SIG-M5 (cell line): Measurements from ENCODE around the gene LIN7C.

Source experiments
- DNase-seq: peaks from one replicate; lab custom pipeline; 2025; lab: John Stamatoyannopoulos, UW

Gene LIN7C

DNA sequence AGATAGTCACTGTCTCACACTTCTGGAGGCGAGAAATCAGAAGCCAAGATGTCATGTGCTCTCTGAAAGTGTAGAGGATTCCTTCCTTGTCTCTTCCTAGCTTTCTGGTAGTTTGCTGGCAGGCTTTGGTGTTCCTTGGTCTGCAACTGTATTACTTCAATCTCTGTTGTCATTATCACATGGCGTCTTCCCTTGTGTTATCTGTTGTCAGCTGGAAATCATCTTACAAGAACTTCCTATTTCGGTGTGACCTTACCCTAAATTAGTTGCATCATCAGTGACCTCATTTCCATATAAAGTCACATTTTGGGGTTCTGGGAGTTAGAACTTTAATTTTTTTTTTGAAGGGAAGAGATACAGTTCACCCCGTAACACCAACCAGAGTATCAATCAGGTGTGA, 3.3 kb upstream of the LIN7C start:
- no peak for DNase-seq

DNA sequence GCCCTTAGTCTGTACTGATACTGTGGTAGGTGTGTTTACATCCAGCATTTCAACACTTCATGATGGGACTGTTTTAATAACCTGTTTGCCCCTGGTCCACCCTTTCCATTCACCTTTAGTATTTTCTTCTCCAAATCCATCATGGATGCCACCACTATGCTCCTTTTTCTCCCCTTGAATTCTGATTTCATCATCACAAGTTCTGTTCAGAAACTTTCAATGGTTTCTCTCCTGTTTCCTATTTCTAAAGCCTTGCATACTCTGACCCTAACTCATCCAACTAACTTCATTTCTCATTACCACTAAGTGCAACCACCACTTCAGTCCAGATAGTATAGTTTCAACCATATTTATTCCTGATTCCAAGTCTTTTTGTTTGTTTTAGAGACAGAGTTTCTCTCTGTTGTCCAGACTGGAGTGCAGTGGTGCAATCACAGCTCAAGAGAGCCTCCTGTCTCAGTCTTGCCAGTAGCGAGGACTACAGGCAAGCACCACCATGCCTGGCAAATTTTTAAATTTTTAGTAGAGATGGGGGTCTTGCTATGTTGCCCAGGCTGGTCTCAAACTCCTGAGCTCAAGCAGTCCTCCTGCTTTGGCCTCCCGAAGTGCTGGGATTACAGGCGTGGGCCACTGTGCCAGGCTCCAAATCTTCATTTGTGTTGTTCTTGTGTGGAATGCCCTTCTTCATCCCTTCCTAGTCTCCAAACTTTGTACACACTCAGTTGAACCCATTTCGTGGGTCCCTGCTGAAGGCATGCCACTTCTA, 1.2 kb upstream of the LIN7C start:
- no peak for DNase-seq

DNA sequence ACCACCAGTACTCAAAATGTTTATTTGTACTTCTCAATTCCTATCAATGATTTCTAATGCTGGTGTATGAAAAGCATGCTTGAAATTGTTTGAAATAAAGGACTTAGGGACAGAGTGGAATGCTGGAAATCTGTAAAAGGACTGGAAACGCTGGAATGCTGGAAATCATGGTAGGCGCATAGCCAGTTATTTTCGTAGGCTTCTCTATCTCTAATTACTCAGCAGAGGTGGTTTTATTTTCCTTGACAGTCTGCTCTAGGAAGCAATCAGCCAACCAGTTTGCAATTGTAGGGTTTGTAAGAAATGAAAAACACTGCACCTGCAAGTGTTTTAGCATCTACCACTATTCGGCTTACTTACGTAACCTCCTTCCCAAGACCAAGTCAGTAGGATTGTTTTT, 788 bp downstream of the LIN7C start:
- DNase-seq = no peak

- DNase-seq = no peak
Measured at GRCh38 chr11:27504205-27504604, 2.4 kb downstream of the LIN7C start.

DNA sequence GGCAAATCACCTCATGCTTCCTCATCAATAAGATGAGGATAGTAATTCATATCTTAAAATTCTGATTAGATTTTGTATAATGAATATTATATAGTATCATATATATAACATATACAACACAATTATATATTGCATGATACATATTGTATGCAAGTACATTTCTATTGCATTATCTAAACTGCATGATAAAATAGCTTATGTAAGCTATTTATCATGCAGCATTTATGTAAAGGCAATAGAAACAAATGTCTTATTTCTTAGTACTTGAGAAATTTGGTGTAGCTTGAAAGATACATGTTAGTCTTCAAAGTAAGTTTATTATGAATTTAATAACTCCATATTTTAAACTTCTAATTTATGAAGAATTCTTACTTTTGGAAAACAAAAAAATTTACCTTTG, 5.5 kb downstream of the LIN7C start:
- DNase-seq = no peak

DNA sequence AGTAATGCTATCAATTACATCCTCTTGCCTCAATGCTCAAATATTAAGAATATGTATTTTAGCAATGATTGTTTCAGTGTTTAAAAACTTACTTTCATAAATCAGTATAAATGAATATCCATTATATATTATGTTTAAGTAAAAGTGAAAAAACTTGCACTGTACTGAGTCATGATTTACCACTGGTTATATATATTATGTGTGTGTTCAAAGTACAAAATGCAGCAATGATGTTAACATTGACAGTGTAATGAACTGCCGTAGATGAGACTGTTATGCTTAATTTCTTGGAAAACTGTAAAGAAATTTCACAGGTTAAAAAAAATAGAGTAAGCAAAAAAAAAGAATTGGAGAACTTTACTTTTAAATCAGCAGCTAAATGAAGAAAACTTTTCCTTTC, 8.7 kb downstream of the LIN7C start:
- DNase-seq = no peak

- no peak for DNase-seq
Measured at GRCh38 chr11:27497284-27497866, 9.2 kb downstream of the LIN7C start.

GRCh38 chr11:27496461-27496860, 10.1 kb downstream of the LIN7C start:
- no peak for DNase-seq

- DNase-seq = no peak
Measured at GRCh38 chr11:27495710-27496300, 10.8 kb downstream of the LIN7C start.

GRCh38 chr11:27489092-27489491, 17.5 kb downstream of the LIN7C start:
- DNase-seq = no peak

DNA sequence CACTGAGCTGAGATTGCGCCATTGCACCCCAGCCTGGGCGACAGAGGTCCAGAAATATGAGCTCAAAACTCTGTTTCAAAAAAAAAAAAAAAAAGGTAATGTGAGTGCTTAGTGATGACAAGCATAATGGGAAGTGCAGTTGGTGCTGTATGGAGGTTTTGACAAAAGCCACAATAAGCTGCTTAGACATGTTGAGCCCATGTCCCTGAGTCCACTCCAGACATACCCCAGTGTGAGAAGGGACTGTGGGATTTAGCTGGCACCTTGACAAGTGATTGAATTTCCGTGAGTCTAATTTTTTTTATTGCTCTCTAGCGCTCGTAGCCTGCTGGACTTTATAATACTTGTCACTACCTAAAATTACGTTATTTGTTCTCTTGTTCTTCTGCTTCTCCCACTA, 18.9 kb downstream of the LIN7C start:
- DNase-seq = no peak

DNA sequence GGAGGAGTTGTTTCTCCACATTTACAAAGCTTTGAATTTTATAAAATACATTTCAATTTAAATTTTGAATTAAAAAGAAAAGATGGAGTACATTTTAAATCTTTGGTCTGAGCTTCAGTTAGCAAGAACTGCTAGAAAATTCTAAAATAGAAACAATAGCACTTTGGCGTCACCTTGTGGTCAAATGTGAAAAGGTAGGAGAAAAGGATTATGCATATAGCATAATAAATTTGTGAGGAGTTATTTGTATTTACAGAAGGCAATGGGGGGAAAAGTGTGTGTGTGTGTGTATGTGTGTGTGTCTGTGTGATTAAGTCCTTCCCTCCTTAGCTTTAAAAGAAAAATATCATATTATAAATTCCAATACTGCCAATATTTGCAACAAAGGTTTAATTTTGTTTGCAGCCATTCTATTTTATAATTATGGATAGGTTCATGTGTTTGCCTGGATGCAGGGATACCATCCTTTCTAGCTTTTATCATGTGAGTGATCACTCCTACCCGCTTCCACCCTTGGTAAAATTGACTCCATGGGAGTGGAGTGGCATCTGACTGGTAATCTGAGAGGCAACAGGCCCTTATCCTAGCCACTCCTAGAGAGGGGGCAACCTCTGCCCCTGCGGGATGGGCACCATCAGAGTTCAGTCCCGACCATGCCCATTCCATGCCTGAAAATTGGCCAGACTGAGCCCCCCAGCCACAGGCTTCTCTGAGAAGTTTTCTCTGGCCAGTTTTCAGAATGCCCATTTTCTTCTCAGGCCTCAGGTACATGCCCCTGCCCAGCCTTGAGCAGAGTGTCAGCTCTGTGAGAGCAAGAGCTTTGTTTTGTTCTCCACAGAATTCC, 20.4 kb downstream of the LIN7C start:
- no peak for DNase-seq

- DNase-seq = no peak
Measured at GRCh38 chr11:27482793-27483192, 23.8 kb downstream of the LIN7C start.

- no peak for DNase-seq
Measured at GRCh38 chr11:27481992-27482391, 24.6 kb downstream of the LIN7C start.

- DNase-seq = no peak
Measured at GRCh38 chr11:27477831-27478230, 28.7 kb downstream of the LIN7C start.

GRCh38 chr11:27477243-27477642, 29.3 kb downstream of the LIN7C start:
- no peak for DNase-seq

GRCh38 chr11:27475622-27476021, 30.9 kb downstream of the LIN7C start:
- DNase-seq = no peak

DNA sequence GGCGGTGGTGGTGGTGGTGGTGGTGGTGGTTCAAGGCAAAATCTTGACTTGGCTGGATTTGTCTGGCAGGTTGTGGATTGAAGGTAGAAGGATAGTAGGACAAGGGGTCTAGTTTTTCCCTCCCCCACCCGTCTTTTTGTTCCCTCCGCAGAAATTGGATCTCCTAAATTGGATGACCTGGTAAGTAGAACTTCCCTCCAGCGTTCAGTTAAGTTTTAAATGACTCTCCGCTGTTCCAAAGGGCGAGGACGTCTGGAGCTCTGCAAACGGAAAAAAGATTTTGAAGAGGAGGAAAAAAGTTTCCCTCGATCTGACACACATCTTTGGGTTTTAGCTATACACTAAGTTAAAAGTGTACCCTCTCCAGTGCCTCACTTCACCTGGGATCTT, 33.6 kb downstream of the LIN7C start:
- DNase-seq = no peak

DNA sequence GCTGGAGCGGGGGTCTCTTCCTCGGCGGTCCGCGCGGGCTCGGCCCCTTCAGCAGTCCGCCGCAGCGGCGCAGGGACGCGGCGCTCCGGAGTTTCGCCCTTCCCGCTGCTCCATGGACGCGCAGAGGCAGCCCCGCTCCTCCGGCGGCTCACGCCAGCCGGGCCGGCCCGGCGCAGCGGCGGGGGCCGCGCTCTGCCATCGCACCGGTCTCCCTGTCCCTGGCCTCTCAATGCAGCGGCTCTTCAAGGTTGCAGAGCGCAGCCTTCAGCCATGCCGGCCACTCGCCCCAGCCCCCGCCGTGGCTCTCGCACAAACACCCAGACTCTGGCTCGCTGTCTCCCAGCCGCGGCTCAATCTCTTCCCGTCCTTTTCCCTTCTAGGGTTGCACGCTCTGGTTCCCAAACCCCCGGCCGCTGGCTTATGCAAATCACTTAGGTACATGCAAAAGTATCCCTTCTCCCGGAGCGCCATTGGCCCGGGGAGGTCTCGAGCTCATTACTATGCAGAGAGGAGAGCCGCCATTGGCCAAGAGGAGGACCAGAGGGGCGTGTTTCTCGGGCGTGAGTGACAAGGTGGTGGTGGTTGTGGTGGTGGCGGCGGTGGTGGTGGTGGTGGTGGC, 34.1 kb downstream of the LIN7C start, which contains the start of gene LGR4:
TSS of gene LGR4 (minus strand) at position 393 of the 619 bp plus-strand sequence. CDS start 488 bp downstream, outside the sequence.
- peak; percentile 58 for DNase-seq

- DNase-seq = no peak
Measured at GRCh38 chr11:27471589-27472397, 34.8 kb downstream of the LIN7C start.
